GM18861 (cell line): Measurements from ENCODE around the gene ZNF692.

Experiments
- ATAC-seq: cut with Tn5 transposase; IDR thresholded peaks from one replicate; pipeline ENCODE4 v1.9.1; 2021; ENCODE audit not compliant: unreplicated experiment

Gene ZNF692

DNA sequence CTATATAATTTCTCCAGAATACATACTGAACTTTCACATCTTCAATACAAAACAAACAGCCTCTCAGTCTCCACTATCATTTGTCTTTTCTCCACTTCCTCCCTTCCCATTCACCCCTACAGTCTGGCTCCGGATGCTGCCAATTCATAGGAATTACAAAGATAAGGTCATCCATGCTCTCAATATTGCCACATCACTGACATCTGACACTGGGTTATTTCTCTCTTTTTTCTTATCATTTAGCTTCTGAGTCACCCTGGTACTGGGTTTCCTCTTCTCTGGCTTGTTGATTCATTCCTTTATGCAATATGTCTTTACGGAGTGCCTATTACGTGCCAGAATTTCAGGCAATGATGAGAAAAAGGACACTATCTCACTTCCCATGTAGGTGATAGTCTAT, 30.0 kb downstream of the ZNF692 start:
- no peak for ATAC-seq

DNA sequence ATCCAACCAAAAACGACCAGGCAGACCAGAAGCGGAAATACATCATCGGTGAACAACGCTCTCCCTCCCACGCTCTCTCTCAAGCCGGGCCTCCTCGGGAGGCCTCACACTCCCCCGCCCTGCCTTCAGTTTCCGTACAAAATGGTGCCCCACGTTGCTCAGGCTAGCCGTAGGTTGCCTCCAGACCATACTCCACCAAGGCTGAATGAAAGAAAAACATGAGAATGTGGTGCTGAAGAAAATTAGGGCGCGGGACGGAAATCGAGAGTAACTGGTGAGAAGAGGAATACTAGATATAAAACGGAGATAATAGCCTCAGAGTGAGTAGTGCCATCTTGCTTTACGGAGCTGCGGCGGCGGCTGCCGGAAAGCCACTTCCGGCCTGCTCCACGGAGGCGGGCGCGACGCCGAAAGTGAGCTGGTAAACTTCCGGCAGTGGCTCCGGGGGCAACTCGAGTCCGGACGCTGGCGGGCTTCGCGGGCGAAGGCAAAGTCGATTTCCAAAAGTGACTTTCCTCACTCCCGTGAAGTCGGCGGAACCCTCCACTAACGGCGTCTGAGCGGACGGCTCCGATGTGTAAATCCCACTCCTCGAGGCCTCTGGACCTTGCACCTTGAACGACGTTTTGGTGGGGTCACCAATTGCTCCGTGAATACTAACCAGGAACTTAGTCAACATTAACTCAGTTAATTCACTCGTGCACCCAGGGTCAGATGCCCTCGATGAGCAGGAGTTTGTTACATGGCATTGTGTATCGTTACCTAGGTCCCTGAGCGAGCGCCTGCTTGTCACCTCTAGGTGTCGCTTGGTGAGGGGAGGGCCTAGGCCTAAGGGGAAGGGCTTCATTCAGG, 32.8 kb downstream of the ZNF692 start, which contains the start of gene SH3BP5L:
Gene SH3BP5L, minus strand, starts transcription at position 7 of the 852 bp plus-strand sequence. CDS start 980 bp downstream, outside the sequence.
- ATAC-seq, result peak; percentile 93

DNA sequence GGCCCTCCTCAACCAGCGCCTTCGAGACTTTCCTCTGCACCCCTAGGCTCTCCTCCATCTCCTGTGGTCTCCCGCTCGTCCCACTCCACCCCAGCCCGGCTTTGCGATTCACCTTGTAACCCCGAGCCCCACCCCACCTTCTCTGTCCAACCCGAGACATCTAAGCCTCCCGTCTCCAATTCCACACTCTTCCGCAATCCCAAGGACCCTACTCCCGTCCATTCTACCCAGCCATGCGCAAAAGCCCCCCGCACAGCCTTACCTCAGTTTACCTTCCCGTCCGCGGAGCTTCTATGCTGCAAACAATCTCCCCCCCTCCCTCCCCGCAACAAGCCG, 33.3 kb downstream of the ZNF692 start:
- no peak for ATAC-seq

DNA sequence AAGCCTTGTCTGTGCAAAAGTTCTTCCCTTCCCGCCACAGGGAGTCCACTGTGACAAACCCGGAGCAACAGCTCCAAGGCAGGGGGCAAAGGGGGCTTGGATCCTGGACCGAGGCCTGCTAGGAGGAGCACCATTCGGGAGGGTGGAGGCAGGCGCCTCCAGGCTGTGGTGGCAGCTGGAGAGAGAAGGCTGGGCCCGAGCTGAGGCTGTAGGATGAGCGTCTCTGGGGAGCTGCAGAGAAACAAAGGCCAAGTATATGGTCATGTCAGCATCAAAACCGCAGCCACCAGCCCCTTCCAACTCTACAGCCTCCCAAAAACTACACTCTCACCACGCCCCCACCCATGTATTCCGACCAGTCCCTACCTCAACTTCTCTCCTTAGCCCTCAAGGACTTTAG, 33.7 kb downstream of the ZNF692 start:
- no peak for ATAC-seq

DNA sequence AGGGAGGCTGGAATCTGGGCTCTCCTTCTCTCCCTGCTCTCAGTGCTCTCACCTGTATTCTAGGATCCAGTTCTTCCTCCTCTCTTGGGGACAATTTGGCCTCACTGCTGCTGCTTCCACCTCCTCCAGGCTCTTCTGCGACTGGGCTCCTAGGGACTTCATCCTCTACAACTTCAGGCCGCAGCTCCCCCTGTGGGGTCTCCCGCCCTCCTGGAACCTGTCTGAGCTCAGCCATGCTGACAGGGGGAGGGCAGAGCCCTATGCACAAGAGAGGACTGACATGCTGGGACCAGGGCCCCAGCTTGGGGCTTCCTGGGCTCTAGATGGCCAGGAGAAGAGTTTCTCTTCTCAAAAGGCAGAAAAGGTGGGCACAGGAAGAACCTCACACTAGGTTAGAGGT, 34.2 kb downstream of the ZNF692 start:
- no peak for ATAC-seq

DNA sequence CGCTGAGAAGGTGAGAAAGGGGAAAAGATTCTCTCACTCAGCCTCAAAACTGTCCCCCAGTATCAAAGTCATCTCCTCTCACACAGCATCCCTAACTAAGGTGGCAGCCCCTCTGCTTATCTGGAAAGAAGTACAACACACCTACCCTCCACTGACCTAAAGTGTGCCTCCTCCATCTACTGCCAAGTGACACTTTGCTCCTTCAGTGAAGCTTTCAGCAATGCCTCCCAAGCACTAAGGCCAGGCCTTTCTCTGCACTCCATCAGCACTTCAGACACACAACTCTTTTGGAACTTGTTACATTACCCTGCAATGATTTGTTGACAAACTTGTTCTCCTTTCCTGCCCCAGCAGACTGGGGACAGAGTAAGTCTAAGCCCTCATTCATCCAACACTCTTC, 34.6 kb downstream of the ZNF692 start:
- no peak for ATAC-seq

DNA sequence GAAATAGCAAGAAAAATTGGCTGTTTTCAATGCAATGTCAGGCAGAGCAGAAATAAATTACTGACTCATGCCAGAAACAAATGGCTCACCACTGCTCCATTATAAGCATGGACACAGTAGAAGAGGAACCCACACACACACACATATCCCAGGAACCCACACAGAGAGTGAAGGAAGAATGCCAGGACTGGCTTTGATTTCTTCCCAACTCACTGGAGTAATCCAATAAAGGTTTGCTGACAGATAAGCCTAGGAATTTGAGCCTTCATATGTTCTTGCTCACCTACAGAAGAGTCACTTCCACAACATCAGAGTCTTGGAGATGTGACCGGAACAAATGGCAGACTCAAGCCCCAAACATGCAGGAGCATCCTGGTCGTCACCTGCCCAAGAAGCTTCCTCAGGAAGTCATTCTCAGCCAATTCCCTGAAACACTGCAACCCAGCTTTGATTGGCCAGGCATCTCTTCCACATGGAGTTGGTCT, 35.3 kb downstream of the ZNF692 start:
- no peak for ATAC-seq

DNA sequence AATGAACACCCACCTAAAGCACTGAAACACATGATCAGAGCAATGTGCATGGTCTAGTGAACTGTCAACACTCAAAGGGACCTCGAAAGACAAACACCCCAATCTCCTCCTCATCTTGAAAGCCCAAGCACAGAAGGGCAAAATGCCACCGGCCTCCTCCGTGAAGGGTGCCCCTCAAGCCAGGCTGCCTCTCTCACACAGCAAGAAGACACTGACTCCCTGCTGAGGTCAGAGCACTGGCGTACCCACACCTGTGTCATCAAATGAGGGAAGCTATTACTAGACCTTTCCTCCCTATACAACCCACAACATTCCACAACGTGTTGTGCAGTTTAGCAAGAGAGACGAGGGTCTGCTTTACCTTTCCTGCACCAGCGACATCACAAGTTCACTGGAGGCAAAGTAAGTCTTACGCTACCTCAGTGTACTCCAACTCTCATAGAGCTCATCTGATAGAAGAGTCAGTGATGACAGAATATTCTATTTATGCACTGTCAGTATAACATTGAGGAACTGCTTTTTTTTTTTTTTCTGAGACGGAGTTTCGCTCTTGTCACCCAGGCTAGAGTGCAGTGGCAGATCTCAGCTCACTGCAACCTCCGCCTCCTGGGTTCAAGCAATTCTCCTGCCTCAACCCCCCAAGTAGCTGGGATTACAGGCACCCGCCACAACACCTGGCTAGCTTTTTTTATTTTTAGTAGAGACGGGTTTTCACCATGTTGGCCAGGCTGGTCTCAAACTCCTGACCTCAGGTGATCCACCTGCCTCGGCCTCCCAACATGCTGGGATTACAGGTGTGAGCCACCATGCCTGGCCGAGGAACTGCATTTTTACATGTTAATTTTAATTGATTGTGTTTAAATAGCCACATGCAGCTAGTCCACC, 36.5 kb downstream of the ZNF692 start:
- no peak for ATAC-seq

DNA sequence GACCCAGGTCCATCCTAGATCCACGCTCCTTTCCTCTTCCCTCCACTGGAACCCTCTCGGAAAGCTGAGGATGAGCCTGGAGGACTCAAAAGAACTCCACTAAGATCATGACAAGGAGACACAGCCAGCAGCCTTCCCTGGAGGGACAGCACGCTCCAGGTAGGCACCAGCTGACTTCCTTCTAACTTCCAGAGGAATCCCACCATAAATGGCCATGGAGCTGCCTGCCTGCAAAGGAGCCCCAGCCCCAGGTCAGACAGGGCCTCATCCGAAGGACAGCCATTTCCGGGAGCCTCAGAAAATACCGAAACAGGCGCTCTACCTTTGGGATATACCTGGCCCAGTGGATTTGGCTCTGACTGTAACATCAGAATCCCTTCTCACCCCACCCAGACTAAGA, 37.2 kb downstream of the ZNF692 start:
- no peak for ATAC-seq

DNA sequence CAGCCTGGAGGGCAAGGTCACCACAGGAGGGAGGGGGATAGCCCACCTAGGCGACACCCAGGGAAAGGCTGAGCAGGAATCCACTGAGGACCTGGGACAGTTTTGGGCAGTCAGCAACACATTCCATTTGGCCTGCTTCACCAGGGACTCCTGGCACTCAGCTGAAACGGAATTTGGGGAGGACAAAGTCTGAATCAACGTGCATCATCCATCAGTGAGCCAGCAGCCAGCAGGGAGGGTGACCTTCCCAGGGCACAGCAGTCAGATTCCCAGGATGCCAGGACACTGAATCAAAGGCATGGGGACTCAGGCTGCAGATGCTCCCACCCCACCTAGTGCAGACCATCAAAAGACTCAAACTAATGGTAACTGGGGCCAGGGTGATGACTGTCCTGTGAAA, 37.8 kb downstream of the ZNF692 start:
- ATAC-seq, result no peak

DNA sequence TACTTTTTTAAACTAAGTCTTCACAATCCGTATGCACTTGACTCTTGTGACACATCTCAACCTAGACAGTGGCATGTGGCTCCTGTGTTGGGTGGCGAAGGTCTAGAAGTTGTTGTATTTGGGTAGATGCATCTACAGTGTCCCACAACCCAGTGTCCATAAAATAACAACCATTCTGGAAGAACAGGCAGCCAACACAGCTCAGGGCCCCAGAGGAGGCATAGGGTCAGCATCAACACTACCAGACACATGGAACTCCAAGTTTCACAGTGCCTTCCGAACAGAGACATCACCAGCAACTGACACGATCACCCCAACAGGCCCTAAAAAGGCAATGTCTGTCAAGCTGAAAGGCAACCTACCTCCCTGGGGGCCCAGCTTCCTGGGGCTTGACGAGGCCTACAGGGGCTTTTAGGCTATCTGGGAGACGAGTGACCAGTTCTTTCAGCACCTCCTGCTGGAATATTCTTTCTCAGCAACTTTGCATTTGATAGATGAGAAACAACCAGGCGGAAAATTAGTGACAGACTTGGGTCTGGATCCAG, 38.8 kb downstream of the ZNF692 start:
- no peak for ATAC-seq

DNA sequence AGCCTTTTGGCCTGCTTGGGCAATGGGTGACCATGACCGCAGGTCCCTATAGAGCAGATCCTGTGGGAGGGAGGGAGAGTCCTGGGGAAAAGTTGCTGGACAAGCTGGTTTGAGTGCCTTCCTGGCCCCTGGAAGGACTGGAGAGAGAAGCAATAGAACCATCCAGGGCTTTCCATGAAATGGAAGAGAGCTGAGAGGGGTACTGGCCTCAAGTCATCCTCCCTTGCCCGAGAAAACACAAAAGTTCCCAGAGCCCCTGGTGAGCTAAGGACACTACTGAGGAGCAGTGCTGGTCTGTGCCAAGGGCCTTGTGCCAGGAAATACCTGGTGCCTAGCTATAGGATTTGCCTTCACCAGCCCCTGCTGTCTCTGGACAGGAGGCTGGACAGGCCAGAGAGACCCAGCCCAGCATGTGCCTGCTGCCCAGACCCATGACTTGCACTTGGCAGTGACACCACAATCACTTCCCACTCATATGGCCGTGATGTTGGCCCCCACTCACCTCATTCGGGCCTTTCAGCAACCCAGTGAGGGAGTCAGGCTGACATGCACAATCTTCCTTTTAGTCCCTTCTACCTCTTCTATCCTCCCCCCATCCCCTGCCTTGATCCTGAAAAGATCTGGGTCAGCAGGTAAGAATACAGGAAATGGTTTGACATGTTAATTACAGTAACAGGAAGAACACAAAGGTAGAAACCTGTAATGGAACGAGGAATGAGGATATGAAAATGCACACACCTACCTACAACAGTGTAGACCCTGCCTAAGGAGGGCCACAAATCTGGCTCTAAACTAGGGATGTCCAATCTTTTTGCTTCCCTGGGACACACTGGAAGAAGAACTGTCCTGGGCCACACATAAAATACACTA, 40.1 kb downstream of the ZNF692 start:
- no peak for ATAC-seq

DNA sequence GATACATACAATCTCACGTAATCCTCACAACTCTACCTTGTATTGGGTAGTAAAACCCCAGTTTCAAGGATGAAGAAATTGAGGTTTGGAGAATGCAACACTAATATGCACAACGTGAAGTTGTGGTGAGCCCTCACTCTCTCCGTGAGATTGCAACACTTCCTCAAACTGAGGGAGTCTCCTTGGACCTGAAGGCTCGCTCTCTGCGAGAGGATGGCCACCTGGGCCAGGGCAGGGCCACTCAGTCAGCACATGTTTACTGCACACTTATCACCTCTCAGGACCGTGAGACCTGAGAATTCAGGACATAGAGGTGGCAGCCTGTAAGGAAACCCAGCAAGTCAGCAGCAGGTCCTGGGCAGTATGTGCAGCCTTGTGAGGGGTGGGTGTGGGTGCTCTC, 41.8 kb downstream of the ZNF692 start:
- ATAC-seq, result no peak

DNA sequence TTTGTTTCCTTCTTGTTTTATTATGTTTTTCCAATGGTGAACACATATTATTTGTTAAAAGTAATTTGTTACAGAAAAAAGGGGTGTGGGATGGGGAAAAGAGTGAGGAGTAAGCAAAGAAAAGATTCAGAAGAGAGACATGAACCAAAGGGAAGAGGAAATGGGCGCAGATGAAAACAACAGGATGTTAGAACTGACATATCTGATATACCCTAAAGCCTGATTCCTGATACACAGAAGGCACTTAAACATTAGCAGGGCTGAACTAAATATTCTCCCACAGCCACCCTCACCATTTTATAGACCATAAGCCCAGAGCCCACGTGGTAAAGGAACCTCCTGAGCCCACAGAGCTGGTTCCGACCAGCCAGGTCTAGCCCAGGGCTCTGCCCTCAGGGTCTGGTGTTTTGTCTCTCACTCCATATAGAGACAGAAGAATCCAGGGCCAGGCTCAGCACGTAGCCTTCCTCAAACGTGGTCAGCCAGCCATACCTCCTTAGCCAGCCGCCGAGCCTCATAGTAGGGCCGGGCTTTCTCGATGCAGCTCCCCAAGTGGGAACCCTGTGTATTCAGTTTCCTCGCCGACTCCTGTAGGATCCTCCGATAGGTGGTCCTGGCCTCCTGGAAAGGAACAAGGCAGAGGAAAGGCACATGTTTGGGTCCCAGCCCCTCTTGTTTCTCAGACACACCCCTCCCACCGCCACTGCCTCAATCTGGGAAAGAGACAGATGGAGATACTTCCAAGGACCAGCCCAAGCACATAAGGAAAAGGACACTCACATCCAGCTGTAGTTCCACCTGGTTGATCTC, 42.6 kb downstream of the ZNF692 start:
- no peak for ATAC-seq

DNA sequence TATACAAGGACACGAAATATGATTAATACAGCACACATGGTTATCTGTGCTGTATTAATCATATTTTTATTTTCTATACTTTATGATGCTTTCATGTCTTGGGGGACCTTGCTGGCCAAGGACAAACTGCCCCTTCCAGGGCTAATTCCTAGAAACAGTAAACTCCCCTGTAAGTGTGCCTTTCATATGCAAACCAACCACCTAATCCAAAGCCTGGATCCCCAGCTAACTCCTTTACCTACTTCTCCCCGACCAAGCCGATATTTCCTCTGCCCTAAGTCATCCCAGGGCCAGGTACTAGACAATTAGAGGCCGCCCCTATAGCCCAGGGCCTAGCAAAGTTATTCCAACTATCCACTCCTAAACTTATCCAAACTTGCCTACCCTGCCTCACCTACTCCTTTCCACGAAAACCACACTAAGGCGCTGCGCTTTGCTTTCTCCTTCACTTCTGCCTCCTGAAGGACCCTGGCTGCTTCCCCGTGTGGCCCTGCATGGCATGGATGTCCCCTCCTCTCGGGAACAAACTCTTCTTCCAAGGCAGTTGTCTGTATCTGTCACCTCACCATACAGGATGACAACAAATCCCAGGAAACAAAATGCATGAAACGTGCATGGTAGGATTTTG, 43.4 kb downstream of the ZNF692 start:
- ATAC-seq, result no peak

DNA sequence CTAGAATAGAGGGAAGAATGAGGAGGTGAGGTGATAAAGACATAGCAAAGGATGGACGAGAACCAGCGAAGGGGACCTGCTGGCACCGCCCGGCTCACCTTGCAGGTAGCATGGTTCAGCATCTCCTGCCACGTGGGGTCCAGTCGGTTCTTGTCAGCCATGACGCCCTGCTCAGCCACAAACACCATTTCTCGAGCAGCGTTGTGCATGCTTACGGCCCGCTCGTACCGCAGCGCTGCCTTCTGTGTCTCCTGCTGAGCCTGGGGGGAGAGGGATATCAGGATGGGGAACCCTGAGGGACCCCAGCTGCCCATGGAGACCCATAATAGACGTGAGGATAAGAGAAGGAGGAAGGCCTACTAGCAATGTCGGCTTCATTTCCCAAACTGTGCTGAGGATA, 44.5 kb downstream of the ZNF692 start:
- ATAC-seq, result no peak

DNA sequence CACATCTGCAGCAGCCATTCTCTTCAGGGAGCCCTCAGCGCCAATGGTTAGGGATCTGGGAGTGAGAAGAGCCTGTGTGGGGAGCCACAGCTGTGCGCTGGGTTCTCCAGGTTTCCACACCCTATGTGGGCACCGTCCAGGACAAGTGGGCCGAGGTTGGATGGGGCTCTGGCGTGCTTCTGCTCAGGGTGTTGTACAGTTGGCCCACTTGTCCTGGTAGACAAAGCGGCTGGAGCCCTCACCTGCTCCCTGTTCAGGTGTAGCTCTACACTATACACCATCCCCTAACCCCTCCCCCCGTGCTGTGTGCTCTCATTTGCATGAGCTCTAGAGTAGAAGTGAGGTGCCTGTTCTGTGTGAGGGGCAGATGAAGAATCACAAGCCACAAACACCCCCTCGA, 45.3 kb downstream of the ZNF692 start:
- ATAC-seq, result no peak

DNA sequence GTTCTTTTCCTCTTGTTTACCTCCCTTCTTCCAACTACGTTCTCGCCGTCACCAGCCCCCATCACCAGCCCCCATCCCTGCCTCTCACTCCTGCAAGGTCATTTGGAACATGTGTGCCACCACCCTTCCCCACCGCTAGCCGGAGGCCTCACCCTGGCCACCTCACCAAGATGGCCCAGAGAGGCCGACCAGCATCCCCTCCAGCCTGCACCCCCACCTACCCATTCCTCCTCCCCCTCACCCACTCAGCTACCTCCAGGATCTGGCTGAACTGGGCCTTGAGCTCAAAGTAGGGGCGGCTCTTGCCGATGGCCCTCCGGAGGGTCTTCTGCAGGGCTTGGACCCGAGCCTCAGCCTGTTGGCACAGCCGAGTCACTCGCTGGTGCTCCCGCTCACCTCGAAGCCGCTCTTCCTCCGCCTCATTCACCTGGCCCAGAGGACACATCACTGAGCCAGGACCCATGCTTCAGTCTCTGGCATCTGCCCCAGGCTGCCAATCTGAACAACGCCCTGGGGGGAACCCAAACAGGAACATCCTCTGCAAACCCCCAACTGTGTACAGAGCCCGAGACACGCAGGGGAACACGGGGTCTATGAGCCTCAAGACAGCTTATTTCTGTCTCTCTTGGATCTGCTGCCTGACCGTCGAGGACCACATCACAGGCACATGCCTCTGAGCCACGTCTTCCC, 46.0 kb downstream of the ZNF692 start:
- ATAC-seq, result no peak
